ENCODE results near the gene SLC1A2.

DNA sequence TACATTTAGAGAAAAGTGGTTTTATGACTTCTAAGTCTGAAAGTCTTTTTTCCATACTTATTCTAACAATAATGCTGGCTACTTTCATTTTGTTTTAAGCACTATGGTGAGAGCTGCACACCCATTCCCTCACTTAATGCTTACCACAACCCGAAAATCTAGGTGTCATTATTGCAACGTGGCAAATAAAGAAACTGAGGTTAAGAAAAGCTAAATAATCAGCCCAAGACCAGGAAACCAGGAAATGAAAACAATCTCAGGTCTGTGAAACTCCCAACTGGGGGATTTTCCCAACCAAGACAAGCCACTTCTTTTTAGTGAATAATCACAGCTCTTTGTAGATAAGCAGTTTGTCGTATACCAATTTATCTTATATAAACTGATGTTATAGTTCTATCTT lies 126.3 kb downstream of the SLC1A2 start:
- no peak for TF ChIP-seq POLR2A (IDR thresholded peaks at IDR 0.05)
- TF ChIP-seq, protein P1, sequence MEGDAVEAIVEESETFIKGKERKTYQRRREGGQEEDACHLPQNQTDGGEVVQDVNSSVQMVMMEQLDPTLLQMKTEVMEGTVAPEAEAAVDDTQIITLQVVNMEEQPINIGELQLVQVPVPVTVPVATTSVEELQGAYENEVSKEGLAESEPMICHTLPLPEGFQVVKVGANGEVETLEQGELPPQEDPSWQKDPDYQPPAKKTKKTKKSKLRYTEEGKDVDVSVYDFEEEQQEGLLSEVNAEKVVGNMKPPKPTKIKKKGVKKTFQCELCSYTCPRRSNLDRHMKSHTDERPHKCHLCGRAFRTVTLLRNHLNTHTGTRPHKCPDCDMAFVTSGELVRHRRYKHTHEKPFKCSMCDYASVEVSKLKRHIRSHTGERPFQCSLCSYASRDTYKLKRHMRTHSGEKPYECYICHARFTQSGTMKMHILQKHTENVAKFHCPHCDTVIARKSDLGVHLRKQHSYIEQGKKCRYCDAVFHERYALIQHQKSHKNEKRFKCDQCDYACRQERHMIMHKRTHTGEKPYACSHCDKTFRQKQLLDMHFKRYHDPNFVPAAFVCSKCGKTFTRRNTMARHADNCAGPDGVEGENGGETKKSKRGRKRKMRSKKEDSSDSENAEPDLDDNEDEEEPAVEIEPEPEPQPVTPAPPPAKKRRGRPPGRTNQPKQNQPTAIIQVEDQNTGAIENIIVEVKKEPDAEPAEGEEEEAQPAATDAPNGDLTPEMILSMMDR (IDR thresholded peaks at IDR 0.05), result no peak
